NCI-H146 treated with DMSO at 0.1 percent for 48 hours (cell line): ENCODE measurements around the gene LDAH.

Experiments
- DNase-seq: peaks from one replicate; lab custom pipeline; 2025; ENCODE audit not compliant: unreplicated experiment; lab: John Stamatoyannopoulos, UW

The LDAH gene

DNA sequence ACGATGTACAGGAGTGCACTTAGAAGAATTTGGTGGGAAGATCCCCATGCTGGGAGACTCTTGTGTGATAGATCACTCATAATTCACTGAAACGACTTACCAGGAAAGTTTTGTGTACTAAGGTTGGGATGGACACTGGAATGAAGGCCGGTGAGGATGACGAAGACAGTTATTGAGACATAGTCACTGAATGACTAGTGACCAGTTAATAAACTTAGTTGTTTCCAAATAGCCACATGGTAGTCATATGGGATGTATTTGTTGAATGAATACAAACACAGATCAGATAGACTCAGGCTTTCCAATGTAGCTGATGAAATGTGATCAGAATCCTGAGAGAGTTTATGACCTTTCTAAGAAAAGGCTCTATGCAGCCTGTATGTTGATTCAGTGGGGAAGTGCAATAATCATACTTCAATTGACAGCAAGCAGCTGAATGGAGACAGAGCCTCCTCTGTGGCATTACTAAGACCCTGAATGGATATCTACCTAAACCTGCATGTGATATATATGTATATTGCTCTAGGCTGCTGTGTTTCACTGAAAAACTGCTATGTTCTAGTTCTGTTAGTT, 135.6 kb downstream of the LDAH start:
- DNase-seq = no peak

DNA sequence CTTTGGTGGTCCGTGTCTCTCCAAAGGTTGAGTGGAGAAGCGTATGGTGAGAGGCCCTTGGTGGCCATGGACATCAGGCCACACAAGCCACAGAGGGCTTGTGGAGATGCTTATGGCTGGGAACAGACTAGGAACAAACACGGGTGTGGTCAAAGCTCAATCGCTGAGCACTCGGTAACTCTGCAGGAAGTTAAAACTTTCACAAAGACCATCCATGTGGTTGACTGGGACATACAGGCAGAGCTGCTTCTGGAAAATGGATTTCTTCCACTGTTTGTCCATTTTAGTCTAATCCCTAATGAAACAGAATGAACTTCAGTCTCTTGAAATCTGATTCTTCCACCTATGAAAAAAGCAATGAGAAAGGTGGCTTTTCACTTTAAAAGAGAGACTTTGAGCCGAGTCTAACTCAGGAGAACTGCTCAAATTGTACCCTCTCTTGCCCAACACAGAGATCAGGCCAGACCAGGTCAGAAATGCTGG, 138.3 kb downstream of the LDAH start:
- no peak for DNase-seq

DNA sequence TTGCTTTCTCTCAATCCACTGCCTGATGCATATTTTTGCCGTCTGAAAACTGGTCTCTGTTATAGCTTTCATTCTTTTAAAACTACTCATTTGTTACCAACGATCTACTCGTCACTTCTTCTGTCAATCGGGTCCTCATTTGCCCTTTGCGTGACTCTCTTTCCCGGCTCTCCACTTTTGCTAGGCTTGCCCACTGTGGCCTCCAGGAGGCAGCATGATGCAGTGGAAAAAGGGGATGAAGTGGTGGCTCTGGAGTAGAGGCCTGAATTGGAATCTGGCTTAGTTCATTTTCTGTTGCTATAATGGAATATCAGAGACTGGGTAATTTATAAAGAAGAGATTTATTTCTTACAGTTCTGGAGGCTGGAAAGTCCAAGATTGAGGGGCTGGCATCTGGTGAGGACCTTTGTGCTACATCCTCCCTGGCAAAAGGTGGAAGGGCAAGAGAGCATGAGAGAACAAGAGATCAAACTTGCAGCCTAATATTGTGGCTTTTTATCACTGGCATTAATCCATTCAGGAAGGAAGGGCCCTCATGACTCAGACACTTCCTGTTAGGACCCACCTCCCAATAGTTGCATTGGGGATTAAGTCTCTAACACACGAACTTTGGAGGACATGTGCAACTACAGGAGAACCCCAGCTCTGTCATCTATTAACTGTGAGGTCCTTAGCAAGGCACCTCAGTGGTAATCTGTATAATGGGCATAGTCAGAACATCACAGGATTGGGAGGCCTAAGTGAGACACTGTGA, 140.6 kb downstream of the LDAH start:
- DNase-seq = no peak

DNA sequence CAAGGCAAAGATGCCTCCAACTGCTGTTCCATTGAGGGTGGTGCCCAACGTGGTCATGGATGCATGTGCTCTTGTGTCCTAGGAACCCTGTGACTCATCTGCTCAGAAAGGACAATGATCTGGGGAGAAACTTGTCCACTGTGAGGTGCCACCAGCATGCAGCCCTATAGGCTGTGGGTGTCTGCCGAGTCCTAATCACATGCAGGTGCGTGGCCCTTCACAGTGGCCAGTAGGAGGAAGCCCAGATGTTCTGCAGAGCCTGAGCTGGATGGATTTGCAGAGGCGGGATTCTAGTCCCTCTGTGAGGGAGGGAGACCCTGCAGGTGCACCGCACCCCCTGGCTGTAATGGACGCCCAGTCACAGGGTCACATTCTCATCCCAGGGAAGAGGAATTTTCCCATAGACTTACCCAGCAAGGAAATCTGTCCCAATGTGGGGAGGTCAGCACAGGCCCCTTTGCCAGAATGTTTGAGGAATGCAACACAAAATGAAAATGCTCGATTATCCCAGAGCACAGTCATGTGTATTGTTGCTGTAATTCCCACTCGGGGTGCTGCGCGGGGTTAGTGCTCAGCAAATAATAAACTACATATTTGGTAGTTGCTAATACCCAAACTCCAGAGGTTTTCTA, 142.0 kb downstream of the LDAH start:
- no peak for DNase-seq

DNA sequence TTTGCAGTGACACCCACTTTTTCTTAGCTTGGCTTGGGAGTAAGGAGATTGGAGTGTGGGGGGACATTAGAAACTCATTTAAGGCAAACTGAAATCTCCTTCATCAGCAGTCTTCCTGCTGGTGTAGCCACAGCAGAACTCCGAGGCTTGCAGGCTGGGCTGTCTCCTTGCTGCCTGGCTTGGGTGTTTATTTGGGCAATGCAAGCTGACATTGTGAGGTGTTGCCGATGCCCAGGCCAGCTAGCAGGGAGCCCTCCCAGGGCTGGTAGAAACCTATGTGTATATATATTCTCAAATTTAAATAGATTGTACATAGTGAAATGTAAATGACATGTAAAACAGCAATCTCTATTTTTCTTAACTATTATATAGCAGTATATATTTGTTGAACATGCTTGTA, 144.1 kb downstream of the LDAH start:
- DNase-seq = no peak

DNA sequence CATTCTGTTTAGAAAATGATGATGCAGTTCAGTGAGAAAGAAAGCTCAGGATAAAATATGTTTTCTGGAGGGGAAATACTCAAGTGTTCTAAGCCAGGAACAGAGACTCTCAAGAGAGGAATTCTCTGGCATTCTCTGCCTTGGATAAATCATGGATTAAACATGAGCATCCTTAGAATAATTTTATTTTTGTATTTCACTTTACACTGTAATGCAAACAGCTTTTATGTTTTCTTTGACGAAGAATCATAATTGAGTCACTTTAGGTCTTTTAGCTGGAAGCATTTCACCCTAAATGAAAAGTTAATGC, 144.9 kb downstream of the LDAH start:
- DNase-seq = no peak

DNA sequence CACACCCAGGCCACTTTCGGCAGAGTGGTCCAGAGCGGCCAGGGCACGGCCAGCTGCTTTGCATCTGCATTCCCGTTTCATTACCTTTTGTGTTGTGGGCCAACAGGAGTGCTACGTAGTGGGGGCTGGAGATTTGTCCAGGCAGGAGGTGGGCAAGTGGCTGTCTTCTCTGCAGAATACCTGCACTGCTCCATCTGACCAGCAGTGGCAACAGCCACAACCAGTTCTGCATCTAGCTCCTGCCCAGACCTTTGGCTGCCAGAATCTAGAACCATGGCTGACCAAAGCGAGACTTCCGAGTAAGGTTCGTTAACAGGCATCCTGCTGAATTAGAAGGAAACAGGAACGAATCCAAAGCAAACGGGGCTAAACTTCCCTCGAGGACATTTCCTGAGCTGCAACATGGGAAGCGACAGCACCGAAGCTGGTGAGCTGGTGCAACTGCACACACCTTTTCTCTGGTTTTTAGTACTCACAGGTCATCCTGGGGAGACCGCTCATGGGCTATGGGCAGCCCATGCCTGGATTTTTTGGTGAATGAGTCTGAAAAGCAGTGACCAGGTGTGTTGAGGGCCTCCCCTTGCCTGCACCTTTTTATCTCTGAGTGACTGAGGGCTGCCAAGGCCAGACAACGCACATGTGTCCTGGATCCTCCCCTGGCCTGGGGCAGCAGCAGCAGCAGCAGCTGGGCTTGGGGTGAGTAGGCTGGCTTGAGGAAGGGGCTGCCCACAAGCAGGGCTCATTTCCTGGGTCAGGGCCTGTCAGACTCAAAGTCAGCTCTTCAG, 145.4 kb downstream of the LDAH start:
- no peak for DNase-seq

DNA sequence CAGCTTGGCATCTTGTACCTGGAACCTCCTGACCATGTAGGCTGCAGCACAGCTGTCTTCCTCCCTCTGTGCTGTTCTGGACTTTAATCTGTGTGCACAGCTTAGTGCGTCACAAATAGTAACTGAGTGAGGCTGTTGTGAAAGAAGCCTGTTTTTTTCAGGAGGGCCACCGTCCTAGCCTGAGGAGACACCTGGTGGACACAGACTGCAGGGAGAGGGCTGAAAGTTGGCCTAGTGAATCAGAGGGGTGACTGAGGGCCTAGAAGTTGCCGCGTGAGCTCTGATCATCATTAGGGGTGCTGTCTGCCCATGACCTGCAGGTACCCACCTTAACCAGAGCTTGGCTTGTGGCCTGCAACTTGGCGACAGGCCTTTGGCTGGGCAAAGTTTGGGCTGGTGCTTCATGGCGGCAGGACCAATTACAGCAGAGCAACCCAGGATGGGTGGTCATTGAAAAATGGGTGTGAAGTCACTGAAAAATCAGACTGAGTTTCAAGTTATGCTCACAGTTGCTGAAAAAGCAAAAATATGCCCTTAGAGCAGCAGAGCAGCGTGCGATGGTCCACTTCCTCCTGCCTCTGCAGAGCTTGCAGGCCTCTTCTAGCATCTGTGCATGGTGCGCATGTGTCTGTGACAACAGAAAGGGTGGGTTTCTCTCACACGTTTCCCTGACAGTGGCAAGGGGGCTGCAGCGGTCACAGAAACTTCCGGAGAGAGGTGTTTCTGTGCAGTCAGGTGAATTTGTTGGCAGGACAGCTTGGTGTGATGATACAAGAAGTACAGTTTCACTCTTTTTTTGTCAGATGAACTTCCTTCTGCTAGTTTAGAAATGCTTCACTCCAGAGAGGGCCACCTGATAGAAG, 146.3 kb downstream of the LDAH start:
- no peak for DNase-seq

DNA sequence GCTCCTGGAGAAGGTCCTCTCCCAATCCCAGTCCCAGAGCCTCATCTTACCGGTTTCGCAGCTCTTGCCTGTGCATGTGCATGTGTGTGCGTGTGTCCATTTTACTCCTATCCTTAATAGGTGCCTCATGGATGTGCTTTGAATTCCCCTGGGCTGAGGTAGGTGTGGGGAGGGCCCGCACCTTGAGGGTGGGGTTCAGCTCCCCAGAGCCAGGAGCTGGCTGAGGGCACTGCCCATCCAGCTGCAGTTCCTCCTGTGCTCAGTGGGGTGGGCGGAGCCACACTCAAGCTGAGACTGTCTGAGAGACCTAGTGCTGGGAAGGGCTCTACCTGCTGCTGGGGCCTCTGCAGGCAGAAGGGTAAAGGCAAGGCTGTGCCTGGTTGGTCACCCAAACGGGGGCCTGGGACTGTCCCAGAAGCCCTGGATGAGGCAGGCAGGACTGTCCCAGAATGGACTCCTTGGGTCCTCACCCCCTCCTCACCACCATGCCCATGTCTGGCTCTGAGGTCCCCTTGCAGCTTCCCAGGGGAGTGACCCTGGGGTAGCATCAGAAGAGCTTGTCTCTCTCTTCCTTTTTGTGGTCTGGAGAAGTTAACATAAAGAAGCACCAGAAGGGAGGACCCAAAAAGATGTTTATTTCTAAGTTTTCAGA, 147.1 kb downstream of the LDAH start:
- DNase-seq = no peak

DNA sequence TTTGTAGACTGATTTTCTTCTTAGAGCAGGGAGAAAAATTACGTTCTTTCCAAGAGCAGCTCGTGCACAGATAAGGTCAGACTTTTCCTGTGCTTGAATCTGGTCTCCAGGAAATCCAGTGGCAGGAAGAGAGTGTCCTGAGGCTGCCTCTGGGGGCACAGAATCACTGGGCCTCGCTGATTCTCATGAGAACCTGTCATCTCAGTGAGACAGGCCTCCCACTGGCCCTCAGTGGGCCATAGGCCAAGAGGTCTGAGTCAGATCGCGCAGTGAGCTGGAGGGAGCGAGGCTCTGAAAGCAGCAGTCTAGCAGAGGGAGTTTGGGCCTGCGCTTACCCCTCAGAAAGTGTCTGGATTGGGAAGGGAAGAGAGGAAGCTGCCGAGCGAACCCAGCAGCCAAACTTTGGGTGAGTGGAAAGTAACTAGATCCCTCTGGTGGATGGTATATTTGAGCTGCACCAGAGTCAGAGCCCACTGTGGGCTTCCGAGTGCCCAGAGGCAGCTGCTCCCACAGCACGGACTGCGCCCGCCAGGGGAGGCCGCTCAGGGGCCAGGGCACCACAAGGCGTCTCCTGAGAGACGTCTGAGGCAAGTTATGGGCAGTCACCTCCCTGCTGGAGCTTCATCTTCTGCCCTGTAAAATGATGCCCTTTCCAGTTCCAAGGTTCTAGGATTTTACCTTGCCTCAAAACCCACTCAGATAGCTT, 147.8 kb downstream of the LDAH start:
- DNase-seq = no peak

DNA sequence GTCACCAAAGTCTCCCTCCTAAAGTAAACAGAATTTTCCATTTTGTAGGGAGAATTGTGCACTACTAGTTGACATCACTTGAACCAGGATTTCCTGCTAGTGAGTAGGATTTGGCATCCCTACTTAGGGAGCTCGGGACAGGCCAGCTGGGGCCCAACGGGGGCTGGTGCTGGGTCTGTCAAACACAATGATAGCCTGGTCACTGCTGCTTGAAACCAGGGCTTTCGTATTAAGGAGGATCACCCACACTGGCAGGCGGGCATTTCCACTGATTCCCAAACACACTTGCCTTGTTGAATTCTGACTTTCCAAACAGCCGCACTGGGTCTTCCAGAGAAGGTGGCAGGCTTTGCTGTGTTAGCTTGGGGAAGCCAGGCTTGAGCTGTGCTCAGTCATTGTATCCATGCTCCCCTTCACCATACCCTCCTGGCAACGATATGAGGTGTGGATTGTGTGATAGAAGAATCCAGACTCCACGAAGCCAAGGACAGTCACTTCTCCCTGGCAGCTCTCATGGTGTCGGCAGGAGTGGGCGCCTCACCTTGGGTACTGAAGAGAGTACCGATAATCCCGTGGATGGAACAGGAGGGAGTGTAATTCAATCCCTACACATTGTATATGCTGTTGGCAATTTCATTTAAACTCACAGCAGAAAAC, 148.5 kb downstream of the LDAH start:
- DNase-seq = no peak

DNA sequence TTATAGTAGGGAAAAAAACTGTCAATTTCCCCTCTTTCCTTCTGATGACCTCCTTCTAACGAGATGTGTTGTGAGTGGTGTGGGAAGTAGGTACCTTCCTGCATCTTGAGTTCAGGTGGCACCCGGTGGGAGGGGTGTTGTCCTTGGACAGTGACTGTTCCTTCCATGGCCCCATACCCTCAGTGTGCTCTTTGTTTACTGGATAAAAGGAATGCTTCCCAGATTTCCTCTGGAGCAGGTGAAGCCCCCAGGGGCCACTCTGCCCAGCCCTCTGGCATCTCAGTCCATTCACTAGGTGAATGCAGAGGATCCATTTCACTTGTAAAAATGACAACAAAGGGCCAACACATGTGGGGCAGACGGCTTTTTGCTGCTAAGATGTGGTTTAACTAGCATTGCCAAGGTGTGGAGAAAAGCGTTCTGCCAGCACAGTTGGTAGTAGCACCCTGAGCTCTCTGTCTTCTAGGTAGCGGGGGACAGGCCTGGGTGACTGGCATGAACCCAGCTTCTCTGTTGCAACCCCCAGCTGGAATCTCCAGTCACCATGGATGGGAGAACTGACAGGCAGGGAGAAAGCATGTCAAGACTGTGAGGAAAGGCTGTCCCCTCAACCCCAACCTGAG, 149.1 kb downstream of the LDAH start:
- no peak for DNase-seq

DNA sequence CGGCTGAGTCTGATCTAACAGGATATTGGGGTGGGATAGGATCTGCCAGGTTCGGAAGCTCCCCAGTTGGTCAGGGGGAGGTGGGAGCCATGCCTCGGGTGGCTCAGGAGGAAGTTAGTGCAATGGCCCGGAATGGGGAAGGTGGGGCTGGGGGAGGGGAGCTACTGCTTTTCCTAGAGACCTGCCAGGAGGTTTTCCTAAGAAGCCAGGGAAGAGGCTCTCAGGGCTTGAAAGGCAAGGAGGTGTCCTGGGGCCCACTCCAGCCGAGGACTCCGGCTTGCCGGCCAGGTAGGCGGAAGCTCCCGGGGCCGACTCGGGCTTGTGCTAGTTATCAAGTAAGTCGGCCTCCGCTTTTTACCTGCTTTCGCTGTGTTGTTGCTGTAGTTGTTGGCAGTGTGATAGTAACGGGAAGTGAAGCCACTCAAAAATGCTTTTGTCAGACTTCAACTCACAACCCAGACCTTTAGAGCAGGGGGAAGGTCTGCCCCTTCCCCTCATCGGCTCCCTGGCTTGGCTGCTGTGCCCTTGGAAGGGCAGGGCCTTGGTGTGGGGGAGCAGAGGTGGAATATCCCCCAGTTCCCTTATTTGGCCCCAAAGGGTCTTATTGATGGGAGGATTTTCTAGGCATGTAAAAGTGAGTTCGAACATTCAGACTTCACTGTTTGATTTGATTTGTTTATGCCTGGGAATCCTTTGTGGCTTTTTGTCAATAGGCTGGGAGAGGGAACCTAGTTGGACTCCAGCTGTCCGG, 150.5 kb downstream of the LDAH start:
- DNase-seq = no peak

DNA sequence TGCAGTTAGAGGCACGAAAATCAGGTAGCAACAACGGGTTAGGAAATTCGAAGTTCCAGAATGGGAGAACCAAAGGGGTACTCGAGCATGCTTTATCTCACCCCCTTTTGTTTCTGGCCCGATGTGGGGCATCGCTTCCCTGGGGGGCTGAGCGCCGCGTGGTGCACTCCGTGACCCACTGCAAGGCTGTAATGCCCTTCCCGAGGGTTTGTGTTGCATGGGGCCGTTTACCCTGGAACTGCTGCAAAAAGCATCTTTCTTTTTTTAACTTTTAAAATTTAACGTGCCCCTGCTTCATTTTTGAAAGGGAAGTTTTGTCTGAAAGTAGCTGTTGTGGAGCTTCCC, 151.2 kb downstream of the LDAH start:
- DNase-seq = no peak

DNA sequence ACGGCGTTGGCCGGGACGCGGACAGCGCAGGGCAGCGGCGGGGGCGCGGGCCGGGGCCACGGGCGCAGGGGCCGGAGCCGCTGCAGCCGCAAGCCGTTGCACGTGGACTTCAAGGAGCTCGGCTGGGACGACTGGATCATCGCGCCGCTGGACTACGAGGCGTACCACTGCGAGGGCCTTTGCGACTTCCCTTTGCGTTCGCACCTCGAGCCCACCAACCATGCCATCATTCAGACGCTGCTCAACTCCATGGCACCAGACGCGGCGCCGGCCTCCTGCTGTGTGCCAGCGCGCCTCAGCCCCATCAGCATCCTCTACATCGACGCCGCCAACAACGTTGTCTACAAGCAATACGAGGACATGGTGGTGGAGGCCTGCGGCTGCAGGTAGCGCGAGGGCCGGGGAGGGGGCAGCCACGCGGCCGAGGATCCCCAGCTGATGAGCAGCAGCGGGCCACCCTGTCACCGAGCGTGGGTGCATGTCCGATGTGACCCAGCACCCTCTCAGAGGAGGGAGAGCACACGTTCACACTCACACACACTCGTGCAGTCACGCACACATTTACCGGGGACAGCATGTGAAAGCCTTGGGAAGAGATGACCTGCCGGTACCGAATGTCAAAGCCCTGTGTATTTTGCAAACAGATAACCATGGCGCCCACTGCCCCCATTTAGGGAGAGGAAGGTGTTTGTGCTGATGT, 151.7 kb downstream of the LDAH start:
- no peak for DNase-seq

DNA sequence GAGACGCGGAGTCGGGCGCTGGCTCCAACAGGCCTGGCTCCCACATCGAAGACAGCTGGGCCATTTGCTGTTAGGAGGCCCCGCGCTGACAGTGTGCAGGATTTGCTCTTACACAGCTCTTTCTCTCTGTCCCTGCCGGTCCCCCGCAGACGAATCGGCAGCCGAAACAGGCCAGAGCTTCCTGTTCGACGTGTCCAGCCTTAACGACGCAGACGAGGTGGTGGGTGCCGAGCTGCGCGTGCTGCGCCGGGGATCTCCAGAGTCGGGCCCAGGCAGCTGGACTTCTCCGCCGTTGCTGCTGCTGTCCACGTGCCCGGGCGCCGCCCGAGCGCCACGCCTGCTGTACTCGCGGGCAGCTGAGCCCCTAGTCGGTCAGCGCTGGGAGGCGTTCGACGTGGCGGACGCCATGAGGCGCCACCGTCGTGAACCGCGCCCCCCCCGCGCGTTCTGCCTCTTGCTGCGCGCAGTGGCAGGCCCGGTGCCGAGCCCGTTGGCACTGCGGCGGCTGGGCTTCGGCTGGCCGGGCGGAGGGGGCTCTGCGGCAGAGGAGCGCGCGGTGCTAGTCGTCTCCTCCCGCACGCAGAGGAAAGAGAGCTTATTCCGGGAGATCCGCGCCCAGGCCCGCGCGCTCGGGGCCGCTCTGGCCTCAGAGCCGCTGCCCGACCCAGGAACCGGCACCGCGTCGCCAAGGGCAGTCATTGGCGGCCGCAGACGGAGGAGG, 152.4 kb downstream of the LDAH start:
- DNase-seq = no peak
